ENCODE measurements around the gene CAMK2B.
"Not testable (repeated sequence)": the region's sequence is repeated elsewhere in the genome, so short reads cannot be mapped to it uniquely, and the experiment has no call there.

CAMK2B gene

DNA sequence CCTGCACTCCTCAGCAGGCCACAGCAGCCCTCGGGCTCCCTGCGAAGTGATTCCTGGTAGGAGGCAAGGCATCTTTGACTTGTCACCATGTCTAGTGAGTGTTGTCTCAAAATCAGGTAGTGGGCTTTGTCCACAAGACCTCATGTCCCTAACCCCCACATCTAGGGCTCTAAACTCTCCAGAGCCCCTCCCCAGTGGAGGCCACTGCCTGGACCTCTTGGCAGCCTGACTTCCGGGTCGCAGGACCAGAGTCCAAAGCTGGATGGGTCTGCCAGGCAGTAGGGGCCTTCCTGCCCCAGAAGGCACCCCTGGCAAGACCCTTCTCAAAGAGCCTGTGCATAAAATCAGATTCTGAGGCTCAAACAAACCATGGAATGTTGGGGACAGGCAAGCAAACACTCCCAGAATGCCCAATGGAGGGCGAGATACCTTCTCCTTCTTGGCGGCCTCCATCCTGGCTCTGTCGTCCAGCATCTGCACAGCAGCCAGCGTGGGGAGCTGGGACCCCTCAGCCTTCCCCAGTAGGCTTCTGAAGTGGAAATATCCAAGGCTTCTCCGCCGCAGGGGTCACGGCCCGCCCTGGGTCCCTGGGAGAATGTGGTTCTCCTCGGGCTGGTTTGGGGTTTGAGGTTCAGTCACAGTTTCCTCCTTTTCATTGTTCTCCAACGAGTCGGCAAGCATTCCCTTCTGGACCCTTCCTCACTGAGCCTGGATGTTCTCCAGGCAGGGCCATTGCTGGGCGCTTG lies 136.7 kb downstream of the CAMK2B start:
- H3K27ac ChIP-seq: no peak overlapping the region
- H3K4me3 ChIP-seq: no peak overlapping the region

DNA sequence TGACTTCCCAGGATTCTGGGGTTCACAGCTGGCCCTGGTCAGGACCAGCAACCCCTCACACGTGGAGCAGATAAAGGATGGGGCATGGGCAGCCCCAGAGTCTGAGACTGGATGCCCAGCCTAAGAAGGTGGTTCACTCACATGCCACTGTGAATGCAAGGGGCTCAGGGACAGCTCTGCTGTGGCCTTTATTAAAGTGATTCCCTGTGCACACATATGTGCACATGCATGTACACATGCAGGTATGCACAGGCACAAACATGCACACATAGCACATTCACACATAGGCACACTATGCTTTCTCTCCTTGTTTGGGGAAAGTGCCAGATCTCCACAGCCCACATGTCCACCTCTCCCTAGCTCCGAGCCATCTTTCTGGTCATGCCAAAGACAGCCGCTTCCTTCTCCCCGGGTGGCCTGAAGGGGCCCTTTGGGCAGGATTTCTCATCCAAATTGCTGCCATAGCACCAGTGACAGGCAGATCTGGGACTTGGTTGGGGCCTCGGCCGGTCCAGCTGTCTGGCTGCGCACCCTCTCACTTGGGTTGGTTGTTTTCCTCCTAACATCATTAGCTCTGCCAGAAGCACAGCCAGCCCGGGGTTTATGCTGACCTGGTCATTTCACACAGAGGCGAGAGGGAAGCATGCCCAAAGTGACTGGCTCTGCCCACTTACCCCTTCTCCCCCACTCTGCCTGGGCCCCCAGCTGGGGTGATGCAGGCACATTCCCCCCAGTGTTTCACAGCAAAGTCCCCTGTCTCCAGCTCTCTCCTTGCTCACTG lies 137.6 kb downstream of the CAMK2B start:
- no peak overlapping the region for H3K27ac ChIP-seq
- no peak overlapping the region for H3K4me3 ChIP-seq

DNA sequence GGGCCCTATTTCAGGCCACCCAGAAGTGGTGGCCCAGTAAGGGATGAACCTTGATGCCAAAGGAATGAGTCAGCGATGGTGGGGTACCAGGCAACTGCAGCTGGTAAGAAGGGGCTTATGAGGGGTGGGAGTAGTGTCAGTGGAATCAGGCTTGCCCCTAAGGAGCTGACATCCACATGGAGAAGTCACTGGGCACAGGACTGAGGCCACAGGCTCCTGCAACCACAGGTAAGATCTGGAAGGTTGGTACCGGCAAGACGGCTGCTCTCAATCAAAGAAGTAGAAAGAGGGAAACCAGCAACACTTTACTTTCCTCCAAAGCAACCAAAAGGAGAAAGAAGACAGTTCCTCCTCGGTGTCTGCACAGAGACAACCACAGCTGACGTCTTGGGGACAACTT lies 138.7 kb downstream of the CAMK2B start:
- no peak overlapping the region for H3K27ac ChIP-seq
- H3K4me3 ChIP-seq: no peak overlapping the region

DNA sequence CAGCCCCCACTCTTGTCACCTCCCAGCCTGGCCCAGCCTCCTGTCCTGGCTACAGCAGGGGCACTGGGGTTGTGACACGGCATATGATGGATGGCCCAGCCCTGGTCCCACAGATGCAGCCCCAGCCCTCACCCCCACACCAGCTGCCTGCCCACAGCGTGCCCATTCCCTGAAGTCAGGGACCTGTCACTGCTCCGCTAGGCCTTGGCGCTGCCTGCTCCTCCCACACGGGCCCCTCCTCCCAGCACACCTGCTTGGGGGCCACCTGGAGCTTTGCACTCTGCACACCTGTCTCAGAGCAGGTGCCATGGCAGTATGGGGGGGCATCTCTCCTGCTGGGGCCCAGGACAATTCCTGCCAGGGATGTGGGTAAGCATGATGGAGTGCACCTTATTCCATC lies 139.7 kb downstream of the CAMK2B start:
- H3K4me3 ChIP-seq: no peak overlapping the region
- H3K27ac ChIP-seq: no peak overlapping the region

DNA sequence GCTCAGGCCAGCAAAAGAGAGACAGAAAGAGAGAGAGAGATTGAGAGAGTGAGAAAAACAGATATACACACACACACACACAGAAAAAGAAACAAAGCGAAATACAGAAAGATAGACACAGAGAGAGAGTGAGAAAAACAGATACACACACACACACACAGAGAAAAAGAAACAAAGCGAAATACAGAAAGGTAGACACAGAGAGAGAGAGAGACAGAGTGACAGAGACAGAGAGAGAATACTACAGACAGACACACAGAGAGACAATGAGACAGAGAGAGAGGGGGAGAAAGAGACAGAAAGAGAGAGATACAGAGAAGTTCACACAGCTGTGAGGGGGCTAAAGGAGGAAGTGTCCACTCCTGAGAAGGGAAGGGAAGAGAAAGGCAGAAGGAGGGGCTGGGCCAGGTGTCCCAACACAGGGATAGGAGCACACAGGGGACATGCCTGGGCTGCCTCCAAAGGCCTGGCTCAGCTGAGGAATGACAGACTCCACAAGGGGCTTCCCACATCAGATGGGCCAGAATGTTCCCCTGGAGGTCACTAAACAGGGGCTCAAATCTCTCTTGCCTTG lies 140.4 kb downstream of the CAMK2B start:
- peak overlapping the region in 7 of 21 experiments; percentile 5 to 50 (median 27) for H3K27ac ChIP-seq

DNA sequence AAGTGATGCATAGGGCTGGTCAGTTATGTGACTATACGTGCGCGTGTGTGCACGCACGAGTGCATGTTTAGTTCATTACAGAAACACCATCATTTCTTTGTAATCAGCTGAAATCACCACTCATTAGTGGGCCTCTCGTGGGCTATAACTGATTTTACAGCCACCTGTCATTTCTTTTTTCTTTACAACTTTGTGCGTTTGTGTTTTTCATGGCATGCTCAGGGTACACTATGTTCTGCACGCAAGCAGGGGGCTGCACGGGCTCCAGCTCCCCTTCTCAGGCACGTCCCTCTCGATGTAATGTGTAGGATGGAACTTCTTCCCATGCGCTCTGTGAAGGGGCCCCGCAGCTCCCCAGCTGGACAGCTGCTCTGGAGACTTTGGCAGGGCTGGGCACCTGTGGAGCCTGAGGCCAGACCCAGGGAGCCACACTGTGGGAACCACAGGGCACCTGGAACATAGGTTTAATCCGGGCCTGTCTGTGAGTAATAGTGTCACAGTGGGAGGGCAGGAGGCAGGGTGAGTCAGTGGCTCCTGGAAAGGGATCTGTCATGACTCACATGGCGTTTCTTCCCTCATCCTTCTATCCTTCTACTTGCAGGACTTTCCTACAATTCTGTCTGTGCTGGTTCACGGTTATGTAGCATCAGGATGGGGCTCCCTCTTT lies 141.1 kb downstream of the CAMK2B start:
- peak overlapping the region in 3 of 21 experiments; percentile 6 to 50 (median 43) for H3K27ac ChIP-seq

More for the DNA sequence above, 140.4 kb downstream of the CAMK2B start:
- no peak overlapping the region for H3K4me3 ChIP-seq

DNA sequence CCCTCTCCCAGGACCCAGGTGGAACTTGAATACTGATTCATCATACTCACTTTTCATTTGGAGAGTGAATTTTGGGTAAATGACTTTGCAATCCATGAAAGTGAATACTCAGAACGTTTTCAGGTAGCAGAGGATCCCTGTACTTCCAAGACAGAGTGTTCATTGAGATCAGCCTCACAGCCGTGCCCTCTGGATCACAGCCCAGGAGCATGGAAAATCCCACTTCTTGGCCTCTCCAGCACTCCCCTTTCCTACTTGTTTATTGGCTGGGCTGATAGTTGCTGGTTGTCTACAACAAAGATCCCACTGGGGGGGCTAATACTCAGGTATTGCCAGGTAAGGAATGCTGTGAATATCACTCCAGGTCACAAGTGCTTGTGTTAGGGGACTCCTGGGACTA lies 142.0 kb downstream of the CAMK2B start:
- H3K27ac ChIP-seq: no peak overlapping the region
- H3K4me3 ChIP-seq: no peak overlapping the region

More for the DNA sequence above, 141.1 kb downstream of the CAMK2B start:
- no peak overlapping the region for H3K4me3 ChIP-seq

DNA sequence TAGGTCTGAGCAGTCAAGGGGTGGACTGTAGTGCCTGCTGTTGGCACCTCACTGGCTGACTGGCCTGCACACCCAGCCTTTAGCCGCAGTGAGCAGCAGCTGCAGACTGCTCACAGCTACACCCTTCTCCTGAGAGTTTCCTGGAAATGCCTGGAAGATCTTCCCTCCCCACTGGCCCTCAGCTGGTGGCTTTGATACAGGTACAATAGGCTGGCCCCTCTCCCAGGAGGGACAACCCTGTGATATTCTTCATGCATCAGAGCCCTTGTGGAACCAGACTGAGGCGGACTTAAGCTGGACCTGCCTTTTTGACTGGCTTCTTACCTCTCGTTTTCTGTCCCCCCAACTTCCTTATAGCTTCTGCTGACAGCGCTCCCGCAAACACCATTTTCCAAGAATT lies 142.6 kb downstream of the CAMK2B start:
- Histone ChIP-seq H3K27ac (no peak overlapping the region), H3K4me3 (no peak overlapping the region)

DNA sequence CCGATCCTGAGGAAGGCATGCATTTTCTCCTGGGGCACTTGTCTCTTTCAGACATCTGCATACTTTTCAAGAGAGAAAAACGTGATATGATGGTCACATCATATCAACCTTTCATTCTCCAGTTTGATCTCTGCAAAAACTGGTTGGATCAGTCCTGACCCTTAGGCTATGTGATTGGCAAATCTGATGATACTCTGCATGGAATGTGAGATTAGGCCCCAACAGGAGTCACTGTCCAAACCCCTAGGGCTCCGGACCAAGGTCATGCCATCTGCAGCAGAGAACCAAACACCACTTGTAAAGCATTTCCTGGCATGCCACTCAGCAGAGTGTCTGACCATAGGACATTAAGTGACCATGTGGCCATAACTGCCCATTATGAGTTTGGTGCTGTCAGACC lies 144.8 kb downstream of the CAMK2B start:
- H3K4me3 ChIP-seq: no peak overlapping the region
- H3K27ac ChIP-seq: no peak overlapping the region

DNA sequence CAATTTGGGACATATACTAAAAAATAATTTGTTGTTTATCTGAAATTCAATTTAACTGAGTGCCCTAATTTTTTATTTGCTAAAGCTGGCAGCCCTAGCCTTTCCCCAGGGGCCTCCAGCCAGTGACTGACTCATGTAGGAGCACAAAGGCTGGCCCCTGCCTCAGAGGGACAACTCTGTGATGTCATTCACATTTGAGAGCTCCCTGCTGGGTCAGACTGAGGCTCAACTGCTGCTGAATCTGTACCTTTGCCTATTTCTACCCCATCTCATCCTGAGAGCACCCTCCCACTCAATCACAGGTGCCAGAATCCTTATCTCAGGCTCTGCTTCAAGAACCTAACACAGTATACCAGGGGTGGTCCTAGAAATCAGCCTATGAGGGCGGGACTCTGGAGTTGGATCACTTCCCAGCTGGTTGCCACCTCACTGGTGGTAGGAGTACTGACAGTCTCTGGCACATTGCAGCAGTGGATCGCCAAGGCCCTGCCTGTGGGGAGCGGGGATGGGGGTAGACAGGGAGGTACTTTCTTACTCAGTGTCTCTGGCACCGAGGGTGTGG lies 147.7 kb downstream of the CAMK2B start:
- Histone ChIP-seq H3K4me3 (no peak overlapping the region), H3K27ac (no peak overlapping the region)

DNA sequence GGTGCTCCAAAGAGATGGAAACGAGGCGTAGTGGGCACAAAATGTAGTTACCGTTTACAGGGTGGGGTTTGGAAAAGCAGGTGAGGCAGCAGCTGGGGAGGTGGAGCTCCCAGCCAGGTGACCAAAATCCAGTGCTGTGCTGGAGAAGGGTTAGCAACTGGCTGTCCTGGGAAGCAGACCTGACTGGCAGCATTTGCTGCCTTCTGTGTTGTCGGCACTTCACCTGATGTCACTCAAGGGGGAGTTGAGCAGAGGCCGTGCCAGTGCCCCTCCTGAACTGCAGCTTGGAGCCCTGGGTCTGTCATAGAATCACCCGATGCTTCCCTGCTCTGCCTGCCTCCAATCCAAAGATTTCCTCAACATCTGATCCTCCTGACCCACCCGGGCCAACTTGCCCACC lies 148.9 kb downstream of the CAMK2B start:
- no peak overlapping the region for H3K27ac ChIP-seq
- H3K4me3 ChIP-seq: no peak overlapping the region

DNA sequence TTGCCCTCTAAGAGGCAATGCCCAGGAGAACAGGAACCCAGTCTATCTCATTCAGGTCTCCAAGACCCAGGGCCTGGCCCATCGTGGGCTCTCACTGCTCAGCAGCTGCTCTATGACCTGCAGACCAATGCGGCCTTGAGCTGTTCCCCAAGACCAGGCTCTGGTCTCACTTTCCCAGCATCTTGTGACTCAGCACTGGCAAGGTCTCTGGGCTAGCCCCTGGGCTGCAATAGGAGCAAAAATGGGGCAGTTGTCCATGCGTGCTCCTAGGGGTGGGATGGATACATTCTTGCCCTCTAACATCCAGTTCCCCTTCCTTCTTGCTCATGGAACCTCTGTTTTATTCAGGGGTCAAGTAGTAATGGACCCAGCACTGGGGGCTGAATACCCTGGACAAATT lies 149.7 kb downstream of the CAMK2B start:
- no peak overlapping the region for H3K4me3 ChIP-seq
- no peak overlapping the region for H3K27ac ChIP-seq

DNA sequence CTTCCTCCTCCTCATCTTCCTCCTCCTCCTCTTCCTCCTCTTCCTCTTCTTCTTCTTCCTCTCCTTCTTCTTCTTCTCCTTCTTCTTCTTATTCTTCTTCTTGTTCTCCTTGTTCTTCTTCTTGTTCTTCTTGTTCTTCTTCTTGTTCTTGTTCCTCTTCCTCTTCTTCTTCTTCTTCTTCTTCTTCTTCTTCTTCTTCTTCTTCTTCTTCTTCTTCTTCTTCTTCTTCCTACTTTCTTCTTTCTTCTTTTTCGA lies 150.8 kb downstream of the CAMK2B start:
- not testable (repeated sequence) for H3K27ac ChIP-seq, H3K4me3 ChIP-seq

DNA sequence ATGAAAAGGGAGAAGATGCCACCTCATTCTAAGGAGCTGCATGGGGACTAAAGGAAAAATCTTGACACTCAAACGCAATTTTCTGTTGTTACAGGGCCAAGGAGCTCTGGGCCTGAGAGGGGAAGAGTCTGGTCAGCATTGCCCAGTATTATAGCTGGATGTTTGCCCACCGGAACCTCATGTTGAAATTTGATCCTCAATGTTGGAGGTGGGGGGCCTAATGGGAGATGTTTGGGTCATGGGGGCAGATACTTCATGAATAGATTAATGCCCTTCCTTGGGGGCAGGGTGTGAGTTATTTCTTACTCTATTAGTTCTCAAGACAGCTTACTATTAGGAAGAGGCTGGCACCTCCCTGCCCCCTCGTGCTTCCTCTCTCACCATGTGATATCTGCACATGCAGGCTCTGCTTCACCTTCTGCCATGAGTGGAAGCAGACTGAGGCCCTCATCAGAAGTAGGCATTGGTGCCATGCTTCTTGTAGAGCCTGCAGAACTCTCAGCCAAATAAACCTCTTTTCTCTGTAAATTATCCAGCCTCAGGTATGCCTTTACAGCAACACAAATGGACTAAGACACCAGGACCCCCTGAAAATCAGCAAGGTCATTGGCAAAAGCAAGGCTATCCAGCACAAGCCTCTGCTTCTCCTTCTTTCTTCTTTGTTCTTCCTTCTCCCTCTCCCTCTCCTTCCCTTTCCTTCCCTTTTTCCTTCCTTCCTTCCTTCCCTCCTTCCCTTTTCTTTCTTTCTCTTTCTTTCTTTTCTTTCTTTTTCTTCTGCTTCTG lies 151.3 kb downstream of the CAMK2B start:
- Histone ChIP-seq H3K27ac (no peak overlapping the region), H3K4me3 (no peak overlapping the region)

DNA sequence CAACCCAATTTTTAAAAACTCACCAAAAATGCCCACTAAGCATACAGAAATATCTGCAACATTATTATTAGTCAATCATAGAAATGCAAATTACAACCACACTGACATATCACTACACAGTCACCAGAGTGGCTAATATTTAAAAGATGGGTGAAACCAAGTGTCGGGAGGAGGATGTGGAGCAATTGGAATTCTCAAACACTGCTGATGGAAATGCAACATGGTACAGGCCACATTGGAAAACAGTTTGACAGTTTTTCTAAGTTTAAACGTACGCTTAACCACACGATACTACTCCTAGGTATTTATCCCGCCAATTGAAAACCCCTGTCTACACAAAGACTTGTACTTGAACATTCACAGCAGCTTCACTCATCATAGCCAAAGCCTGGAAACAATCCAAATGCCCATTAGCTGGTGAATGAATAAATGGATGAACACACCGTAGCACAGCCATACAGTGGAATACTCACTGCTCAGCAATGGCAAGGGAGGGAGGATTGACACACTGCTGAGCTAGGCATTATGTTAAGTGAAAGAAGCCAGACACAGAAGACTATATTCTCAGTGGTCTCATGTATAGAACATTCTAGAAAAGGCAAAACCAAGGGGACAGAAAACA lies 152.5 kb downstream of the CAMK2B start:
- no peak overlapping the region for H3K27ac ChIP-seq

DNA sequence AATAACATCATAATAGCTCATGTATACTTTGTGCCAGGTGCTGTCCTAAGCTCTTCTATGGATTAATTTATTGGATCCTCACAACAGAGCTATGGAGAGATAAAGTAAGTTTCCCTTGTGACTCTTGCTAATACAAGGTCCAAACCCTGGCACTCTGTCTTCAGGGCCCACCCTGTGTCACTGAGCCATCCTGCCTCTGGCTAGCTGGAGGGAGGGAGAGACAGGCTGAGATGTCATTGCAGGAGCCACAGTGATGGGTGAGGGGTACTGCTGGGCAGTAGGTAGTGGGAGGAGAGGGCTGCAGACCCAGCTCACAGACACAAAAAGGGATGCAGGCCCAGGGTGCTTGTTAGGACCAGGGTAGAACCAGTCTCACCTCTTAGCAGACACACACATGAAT lies 153.0 kb downstream of the CAMK2B start:
- H3K27ac ChIP-seq: no peak overlapping the region
- H3K4me3 ChIP-seq: no peak overlapping the region

More for the DNA sequence above, 152.5 kb downstream of the CAMK2B start:
- no peak overlapping the region for H3K4me3 ChIP-seq

DNA sequence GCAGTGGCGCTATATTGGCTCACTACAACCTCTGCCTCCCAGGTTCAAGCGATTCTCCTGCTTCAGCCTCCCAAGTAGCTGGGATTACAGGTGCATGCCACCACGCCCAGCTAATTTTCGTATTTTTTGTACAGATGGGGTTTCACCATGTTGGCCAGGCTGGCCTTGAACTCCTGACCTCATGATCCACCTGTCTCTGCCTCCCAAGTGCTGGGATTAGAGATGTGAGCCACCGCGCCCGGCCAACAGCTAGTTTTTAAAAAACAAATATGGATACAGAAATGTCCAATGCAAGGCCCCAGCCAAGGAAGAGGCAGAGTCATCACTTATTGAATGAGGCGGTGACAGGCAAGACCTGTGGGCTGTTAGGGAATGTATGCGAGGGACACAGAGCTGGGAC lies 153.5 kb downstream of the CAMK2B start:
- not testable (repeated sequence) for H3K27ac ChIP-seq, H3K4me3 ChIP-seq

DNA sequence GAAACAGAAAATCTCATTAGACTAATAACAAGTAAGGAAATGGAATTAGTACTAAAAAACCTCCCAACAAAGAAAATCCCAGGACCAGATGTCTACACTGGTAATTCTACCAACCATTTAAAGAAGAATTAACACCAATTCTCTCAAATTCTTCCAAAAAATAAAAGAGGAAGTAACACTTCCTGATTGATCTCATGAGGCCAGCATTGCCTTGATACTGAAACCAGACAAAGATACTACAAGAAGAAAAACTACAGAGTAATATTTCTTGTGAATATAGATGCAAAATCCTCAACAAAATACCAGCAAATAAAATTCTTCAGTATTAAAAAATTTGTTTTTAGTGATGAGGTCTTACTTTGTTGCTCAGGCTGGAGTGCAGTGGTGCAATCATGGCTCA lies 157.5 kb downstream of the CAMK2B start:
- H3K27ac ChIP-seq: no peak overlapping the region
- H3K4me3 ChIP-seq: no peak overlapping the region
